Lung (tissue), 12 donors: ENCODE measurements around the gene CNKSR1. TPM values are rescaled to one million over a fixed set of nuclear protein-coding genes. Genes with fewer than 3 reads are reported as not detected.

Experiments used
- ATAC-seq: fragments of 200-7000 bp; cut with Tn5 transposase; one replicate; pipeline ENCODE4 v1.9.1; 2020; ENCODE audit warnings: moderate number of reproducible peaks; ENCODE audit not compliant: insufficient read depth, low FRiP score
- DNase-seq, 3 donors: peaks; one replicate each; pipeline ENCODE4 v3.0.0-alpha.2; 2013 to 2017
- H3K27ac ChIP-seq, 2 donors: one replicate each; pipeline ENCODE4 v1.5.1; 2013; ENCODE audit warnings: mild to moderate bottlenecking in 2 of 2, moderate library complexity in 2 of 2, control low read depth in 1 of 2, inconsistent platforms in 1 of 2, low read depth in 1 of 2, low read length in 1 of 2
- H3K27me3 ChIP-seq, 3 donors: one replicate each; pipeline ENCODE4 v1.5.1; 2013; ENCODE audit warnings: low read length in 2 of 3; ENCODE audit not compliant: control insufficient read depth in 3 of 3, insufficient read depth in 3 of 3
- H3K36me3 ChIP-seq, 4 donors: one replicate each; pipeline ENCODE4 v1.5.1; 2013; ENCODE audit warnings: low read length in 4 of 4, mild to moderate bottlenecking in 1 of 4, moderate library complexity in 1 of 4; ENCODE audit not compliant: control insufficient read depth in 4 of 4, insufficient read depth in 4 of 4
- H3K4me1 ChIP-seq, 5 donors: one replicate each; pipeline ENCODE4 v1.5.1; 2013; ENCODE audit warnings: low read length in 5 of 5, mild to moderate bottlenecking in 2 of 5, moderate library complexity in 1 of 5; ENCODE audit not compliant: control insufficient read depth in 5 of 5, insufficient read depth in 5 of 5
- H3K4me3 ChIP-seq: one replicate; pipeline ENCODE4 v1.5.1; 2013; ENCODE audit warnings: mild to moderate bottlenecking, control low read depth, moderate library complexity
- H3K9ac ChIP-seq, 2 donors: one replicate each; pipeline ENCODE4 v1.5.1; 2013; ENCODE audit warnings: low read length in 2 of 2, control low read depth in 1 of 2; ENCODE audit not compliant: insufficient read depth in 1 of 2
- H3K9me3 ChIP-seq, 4 donors: one replicate each; pipeline ENCODE4 v1.5.1; 2013; ENCODE audit warnings: low read length in 3 of 4, mild to moderate bottlenecking in 1 of 4, moderate library complexity in 1 of 4; ENCODE audit not compliant: control insufficient read depth in 4 of 4, insufficient read depth in 3 of 4
- WGBS, 2 donors: extraction: QIAGEN DNeasy Blood & Tissue Kit; methylation state at CpG; one replicate each; pipeline ENCODE4 v1.1.7; 2013; 5-methylcytosine and 5-hydroxymethylcytosine counted together
- polyA plus RNA-seq, 2 donors: library from polyadenylated mRNA; stranded (reverse); fragments of 200-250 nt; gene quantifications; one replicate each; pipeline ENCODE4 v1.2.1, GENCODE V29; 2013
- total RNA-seq, 2 donors: library from RNA; depleted of rRNA in 1 of 2; stranded (reverse); fragments of >200 nt in 1 of 2; gene quantifications; one replicate each; pipeline ENCODE4 v1.2.1, GENCODE V29; 2014 to 2021
- TF ChIP-seq, protein P1 (sequence below): IDR thresholded peaks from 2 replicates; pipeline ENCODE4 v1.5.1; 2012; ENCODE audit warnings: mild to moderate bottlenecking; ENCODE audit errors: control extremely low read depth, extremely low read depth
- donor health status: control.
- donor health status: control.
- donor health status: Bipolar disorder and iron deficiency.
- donor health status: healthy.
- donor health status: DM: yes; HTN: yes; CAD: no.

Gene CNKSR1
- total and polyA plus RNA-seq, 4 donors: 10.8 to 34.7 (median 28.3) TPM

DNA sequence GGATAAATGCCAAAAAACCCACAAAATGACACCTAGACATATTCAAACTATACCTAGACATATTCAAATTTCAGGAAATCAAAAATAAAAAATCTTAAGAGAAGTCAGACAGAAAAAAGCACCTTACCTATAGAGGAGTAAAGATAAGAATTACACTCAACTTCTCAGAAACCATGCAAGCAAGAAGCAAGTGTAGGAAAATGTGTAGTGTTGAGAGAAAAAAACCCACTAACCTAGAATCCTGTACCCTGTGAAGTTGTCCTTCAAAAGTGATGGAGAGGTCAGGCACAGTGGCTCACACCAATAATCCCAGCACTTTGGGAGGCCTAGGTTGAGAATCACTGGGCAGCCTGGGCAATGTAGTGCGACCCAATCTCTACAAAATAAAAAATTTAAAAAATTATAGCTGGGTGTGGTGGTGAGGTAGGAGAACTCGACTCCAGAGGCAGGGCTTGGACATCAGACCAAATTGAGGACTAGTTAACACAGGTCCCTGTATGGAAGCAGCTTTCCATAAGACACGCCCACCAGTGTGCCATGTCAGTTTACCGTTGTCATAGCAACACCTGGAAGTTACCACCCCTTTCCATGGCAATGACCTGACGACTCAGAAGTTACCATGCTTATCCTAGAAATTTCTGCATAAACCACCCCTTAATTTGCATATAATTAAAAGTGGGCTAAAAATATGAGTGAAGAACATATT is 45.0 kb upstream of the CNKSR1 start:
- no peaks in the 10 kb centered on the region for H3K9me3 ChIP-seq
- no peak overlapping the region for H3K27ac ChIP-seq
- H3K4me1 ChIP-seq: peaks cover 0 to 6% (median 1%) of the 10 kb centered on the region in 5 donors
- no peak for ATAC-seq
- TF ChIP-seq, protein P1, sequence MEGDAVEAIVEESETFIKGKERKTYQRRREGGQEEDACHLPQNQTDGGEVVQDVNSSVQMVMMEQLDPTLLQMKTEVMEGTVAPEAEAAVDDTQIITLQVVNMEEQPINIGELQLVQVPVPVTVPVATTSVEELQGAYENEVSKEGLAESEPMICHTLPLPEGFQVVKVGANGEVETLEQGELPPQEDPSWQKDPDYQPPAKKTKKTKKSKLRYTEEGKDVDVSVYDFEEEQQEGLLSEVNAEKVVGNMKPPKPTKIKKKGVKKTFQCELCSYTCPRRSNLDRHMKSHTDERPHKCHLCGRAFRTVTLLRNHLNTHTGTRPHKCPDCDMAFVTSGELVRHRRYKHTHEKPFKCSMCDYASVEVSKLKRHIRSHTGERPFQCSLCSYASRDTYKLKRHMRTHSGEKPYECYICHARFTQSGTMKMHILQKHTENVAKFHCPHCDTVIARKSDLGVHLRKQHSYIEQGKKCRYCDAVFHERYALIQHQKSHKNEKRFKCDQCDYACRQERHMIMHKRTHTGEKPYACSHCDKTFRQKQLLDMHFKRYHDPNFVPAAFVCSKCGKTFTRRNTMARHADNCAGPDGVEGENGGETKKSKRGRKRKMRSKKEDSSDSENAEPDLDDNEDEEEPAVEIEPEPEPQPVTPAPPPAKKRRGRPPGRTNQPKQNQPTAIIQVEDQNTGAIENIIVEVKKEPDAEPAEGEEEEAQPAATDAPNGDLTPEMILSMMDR: no peak
- 82 to 84% methylated on average over 5 of the region's 5 CpGs for WGBS, 2 donors
- DNase-seq: no peak
- H3K36me3 ChIP-seq: no peaks in the 10 kb centered on the region
- no peak overlapping the region for H3K9ac ChIP-seq
- H3K27me3 ChIP-seq: no peaks in the 10 kb centered on the region
- no peak overlapping the region for H3K4me3 ChIP-seq

DNA sequence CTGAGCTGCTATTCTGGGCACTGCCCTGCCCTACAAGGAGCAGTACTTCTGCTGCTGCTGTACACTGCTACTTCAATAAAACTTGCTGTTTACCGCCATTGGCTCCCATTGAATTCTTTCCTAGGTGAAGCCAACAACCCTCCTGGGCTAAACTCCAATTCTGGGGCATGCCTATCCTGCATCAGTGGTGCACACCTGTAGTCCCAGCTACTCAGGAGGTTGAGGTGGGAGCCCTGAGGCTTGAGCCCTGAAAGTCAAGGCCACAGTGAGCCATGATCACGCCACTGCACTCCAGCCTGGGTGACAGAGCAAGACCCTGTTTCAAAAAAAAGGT is 44.5 kb upstream of the CNKSR1 start:
- H3K36me3 ChIP-seq: no peaks in the 10 kb centered on the region
- 97 to 100% methylated on average over 2 of the region's 2 CpGs for WGBS, 2 donors
- H3K9ac ChIP-seq: no peak overlapping the region
- ATAC-seq: no peak
- H3K4me3 ChIP-seq: no peak overlapping the region
- no peak overlapping the region for H3K27ac ChIP-seq
- no peaks in the 10 kb centered on the region for H3K9me3 ChIP-seq
- TF ChIP-seq, protein P1: no peak
- no peak for DNase-seq
- H3K4me1 ChIP-seq: peaks cover 0 to 3% (median 0%) of the 10 kb centered on the region in 5 donors
- no peaks in the 10 kb centered on the region for H3K27me3 ChIP-seq

DNA sequence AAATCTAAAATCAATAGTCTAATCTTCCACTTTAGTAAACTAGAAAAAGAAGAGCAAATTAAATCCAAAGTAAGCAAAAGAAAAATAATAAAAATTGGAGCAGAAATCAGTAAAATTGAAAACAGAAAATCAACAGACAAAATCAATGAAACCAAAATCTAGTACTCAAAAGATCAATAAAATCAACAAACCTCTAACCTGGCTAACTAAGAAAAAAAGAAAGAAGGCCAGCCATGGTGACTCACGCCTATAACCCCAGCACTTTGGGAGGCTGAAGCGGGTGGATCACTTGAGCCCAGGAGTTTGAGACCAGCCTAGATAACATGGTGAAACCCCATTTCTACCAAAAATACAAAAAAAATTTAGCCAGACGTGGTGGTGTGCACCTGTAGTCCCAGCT is 42.8 kb upstream of the CNKSR1 start:
- H3K27me3 ChIP-seq: no peaks in the 10 kb centered on the region
- ATAC-seq (no peak), DNase-seq (no peak)
- H3K4me3 ChIP-seq: no peak overlapping the region
- H3K36me3 ChIP-seq: no peaks in the 10 kb centered on the region
- peaks cover 0 to 3% (median 0%) of the 10 kb centered on the region in 5 donors for H3K4me1 ChIP-seq
- H3K9me3 ChIP-seq: no peaks in the 10 kb centered on the region
- WGBS, 2 donors: 97% methylated on average over 3 of the region's 3 CpGs
- TF ChIP-seq, protein P1: no peak
- H3K9ac ChIP-seq: no peak overlapping the region
- no peak overlapping the region for H3K27ac ChIP-seq

DNA sequence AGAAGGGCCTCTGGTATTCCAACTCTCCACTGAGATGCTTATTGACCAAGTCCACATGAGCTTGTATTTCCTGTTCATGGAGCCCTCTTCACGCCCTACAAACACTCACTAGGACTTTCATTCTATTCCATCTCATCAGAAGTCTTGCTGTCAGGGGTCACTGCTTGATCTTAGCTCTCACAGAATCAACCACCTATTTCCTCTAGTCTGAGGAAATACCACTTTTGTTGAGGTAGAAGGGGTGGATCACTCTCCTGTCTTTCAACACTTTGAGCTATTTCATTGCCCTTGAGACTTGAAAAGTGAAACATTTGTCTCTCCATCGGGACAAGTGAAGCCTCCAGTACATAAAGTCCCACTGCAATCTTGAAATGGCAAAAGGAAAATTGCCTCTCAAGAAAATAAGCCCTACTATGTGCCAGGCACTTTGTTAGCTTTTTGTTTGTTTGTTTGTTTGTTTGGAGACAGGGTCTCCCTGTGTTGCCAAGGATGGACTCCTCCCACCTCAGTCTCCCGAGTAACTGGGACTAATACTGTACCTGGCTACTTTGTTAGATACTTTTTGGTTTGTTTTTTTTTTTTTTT is 38.2 kb upstream of the CNKSR1 start:
- TF ChIP-seq, protein P1: no peak
- ATAC-seq: no peak
- peaks cover 0 to 7% (median 0%) of the 10 kb centered on the region in 5 donors for H3K4me1 ChIP-seq
- DNase-seq: peak; percentile 36 to 66 (median 39)
- WGBS, 2 donors: 57 to 58% methylated on average over 3 of the region's 3 CpGs
- no peaks in the 10 kb centered on the region for H3K36me3 ChIP-seq
- no peaks in the 10 kb centered on the region for H3K27me3 ChIP-seq
- H3K4me3 ChIP-seq: no peak overlapping the region
- H3K9ac ChIP-seq: no peak overlapping the region
- H3K9me3 ChIP-seq: no peaks in the 10 kb centered on the region
- H3K27ac ChIP-seq: no peak overlapping the region
